ENCODE measurements around the gene FANCD2.
"Not testable (repeated sequence)": the region's sequence is repeated elsewhere in the genome, so short reads cannot be mapped to it uniquely, and the experiment has no call there.

The FANCD2 gene

GRCh38 chr3:10015461-10015904 is 10.8 kb upstream of the FANCD2 start:
- DNase-seq = no peak

GRCh38 chr3:10017636-10018292 is 8.5 kb upstream of the FANCD2 start:
- no peak for DNase-seq

GRCh38 chr3:10018806-10019205 is 7.4 kb upstream of the FANCD2 start:
- DNase-seq = not testable (repeated sequence)

GRCh38 chr3:10019326-10019725 is 6.9 kb upstream of the FANCD2 start:
- DNase-seq = no peak

- no peak for DNase-seq
These were observed 4.1 kb upstream of the FANCD2 start for GRCh38 chr3:10021856-10022775.

GRCh38 chr3:10023587-10024310 is 2.5 kb upstream of the FANCD2 start:
- no peak for DNase-seq

- DNase-seq = no peak
These were observed 793 bp upstream of the FANCD2 start for GRCh38 chr3:10025205-10026083.

- no peak for DNase-seq
These were observed 14.8 kb downstream of the FANCD2 start for GRCh38 chr3:10041034-10041433.

GRCh38 chr3:10047876-10048275 is 21.6 kb downstream of the FANCD2 start:
- no peak for DNase-seq

GRCh38 chr3:10053054-10053453 is 26.8 kb downstream of the FANCD2 start:
- not testable (repeated sequence) for DNase-seq

- DNase-seq = no peak
These were observed 28.9 kb downstream of the FANCD2 start for GRCh38 chr3:10055097-10055496.

- not testable (repeated sequence) for DNase-seq
These were observed 43.8 kb downstream of the FANCD2 start for GRCh38 chr3:10070077-10070476.

GRCh38 chr3:10074666-10075065 is 48.4 kb downstream of the FANCD2 start:
- DNase-seq = no peak

- DNase-seq = no peak
These were observed 55.6 kb downstream of the FANCD2 start for GRCh38 chr3:10081871-10082270.

- DNase-seq = no peak
These were observed 59.5 kb downstream of the FANCD2 start for GRCh38 chr3:10085738-10086137.

GRCh38 chr3:10088256-10088655 is 62.0 kb downstream of the FANCD2 start:
- DNase-seq = no peak

- DNase-seq = no peak
These were observed 63.9 kb downstream of the FANCD2 start for GRCh38 chr3:10090179-10090578.

- not testable (repeated sequence) for DNase-seq
These were observed 64.5 kb downstream of the FANCD2 start for GRCh38 chr3:10090774-10091173.

- DNase-seq = not testable (repeated sequence)
These were observed 65.2 kb downstream of the FANCD2 start for GRCh38 chr3:10091387-10091786.

- no peak for DNase-seq
These were observed 67.4 kb downstream of the FANCD2 start for GRCh38 chr3:10093678-10094077.

- no peak for DNase-seq
These were observed 72.8 kb downstream of the FANCD2 start for GRCh38 chr3:10099041-10099440.

- no peak for DNase-seq
These were observed 80.7 kb downstream of the FANCD2 start for GRCh38 chr3:10106919-10107318.

Measured in T-helper 9 cell (primary cell).